Measurements from ENCODE around the gene PPP5C.

DNA sequence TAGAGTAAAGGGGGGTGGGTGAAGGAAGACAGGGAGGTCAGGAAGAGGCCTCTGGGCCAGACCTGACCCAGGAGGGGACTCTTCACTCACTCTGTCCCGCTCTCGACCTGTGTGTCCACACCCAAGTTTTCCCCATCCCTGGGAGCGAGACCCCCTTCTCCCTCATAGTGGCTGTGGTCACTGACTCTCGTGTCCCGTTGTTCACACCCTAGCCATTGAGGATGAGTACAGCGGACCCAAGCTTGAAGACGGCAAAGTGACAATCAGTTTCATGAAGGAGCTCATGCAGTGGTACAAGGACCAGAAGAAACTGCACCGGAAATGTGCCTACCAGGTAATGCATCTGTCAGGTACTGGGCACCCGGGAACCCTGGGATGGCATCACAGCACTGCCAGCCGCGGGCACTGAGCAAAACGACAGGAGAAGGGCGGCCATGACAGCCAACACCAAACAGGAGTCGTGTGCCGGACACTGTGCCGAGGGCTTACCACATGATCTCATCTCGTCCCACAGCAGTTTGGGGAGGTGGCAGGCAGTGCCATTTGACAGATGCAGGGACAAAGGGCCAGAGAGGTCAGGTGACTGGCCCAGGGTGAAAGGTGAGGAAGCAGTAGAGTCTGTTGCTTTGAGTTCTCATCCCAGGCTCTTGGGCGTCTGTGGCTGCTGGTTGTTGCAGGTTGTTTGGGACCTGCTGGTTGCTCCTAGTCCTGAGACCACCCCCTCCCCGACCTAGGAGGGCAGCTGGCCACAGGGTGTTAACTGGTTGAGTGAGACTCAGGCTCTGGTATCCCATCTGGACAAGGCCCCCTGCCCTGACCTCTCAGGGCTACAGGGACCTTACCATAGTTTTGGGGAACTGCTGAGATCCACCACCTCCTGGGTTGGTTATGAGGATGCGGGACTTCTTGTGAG lies 29.6 kb downstream of the PPP5C start:
- TF ChIP-seq, protein P1, sequence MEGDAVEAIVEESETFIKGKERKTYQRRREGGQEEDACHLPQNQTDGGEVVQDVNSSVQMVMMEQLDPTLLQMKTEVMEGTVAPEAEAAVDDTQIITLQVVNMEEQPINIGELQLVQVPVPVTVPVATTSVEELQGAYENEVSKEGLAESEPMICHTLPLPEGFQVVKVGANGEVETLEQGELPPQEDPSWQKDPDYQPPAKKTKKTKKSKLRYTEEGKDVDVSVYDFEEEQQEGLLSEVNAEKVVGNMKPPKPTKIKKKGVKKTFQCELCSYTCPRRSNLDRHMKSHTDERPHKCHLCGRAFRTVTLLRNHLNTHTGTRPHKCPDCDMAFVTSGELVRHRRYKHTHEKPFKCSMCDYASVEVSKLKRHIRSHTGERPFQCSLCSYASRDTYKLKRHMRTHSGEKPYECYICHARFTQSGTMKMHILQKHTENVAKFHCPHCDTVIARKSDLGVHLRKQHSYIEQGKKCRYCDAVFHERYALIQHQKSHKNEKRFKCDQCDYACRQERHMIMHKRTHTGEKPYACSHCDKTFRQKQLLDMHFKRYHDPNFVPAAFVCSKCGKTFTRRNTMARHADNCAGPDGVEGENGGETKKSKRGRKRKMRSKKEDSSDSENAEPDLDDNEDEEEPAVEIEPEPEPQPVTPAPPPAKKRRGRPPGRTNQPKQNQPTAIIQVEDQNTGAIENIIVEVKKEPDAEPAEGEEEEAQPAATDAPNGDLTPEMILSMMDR (IDR thresholded peaks at IDR 0.05): no peak
- no peak for TF ChIP-seq ZFX (IDR thresholded peaks at IDR 0.05; ENCODE audit: borderline replicate concordance)
